ENCODE measurements around the gene PCSK9. TPM values are rescaled to one million over a fixed set of nuclear protein-coding genes. Genes with fewer than 3 reads are reported as not detected.

PCSK9 gene
- total RNA-seq, 3 donors from 2014 or later = 3.6 to 14.1 (median 9.2) TPM

GRCh38 chr1:55050283-55050682, 10.9 kb downstream of the PCSK9 start:
- ATAC-seq (no peak), DNase-seq (no peak)
- TF ChIP-seq CTCF (IDR thresholded peaks at IDR 0.05) = no peak
- Histone ChIP-seq H3K36me3 (ENCODE audit: low read depth) (no peaks in the 10 kb centered on the region), H3K9me3 (no peaks in the 10 kb centered on the region), H3K4me3 (no peak overlapping the region), H3K4me1 (ENCODE audit: low read depth) (no peaks in the 10 kb centered on the region)
- intact Hi-C loops (cut with DNase I, micrococcal nuclease) = no loop called here

DNA sequence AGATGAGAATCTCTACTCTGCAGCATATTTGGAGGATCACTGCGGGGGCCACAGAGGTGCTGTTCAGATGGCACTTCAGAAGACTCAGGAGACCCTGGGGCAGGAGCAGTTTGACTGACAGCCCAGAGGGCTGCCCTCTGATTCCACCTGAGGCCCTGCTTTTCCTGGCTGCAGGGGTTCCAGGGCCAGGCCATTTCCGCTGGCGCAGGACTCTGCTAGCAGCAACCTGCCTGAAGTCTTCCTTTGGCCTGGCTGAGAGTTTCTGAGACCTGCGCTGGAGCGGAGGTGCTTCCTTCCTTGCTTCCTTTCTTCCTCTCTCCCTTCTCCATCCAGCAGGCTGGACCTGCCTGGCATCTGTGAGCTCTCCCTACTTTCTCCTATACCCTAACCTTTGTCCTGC, 11.8 kb downstream of the PCSK9 start:
- Histone ChIP-seq H3K4me1 (ENCODE audit: low read depth) (no peaks in the 10 kb centered on the region), H3K36me3 (ENCODE audit: low read depth) (no peaks in the 10 kb centered on the region), H3K9me3 (no peaks in the 10 kb centered on the region), H3K4me3 (no peak overlapping the region)
- intact Hi-C loops (cut with DNase I, micrococcal nuclease) = no loop called here
- no peak for TF ChIP-seq CTCF (IDR thresholded peaks at IDR 0.05)
- no peak for ATAC-seq
- DNase-seq = no peak

GRCh38 chr1:55051621-55052020, 12.3 kb downstream of the PCSK9 start:
- ATAC-seq (no peak), DNase-seq (no peak)
- no peaks in the 10 kb centered on the region for H3K36me3 ChIP-seq (ENCODE audit: low read depth)
- no peak overlapping the region for H3K4me3 ChIP-seq
- intact Hi-C loops (cut with DNase I, micrococcal nuclease) = no loop called here
- no peaks in the 10 kb centered on the region for H3K4me1 ChIP-seq (ENCODE audit: low read depth)
- H3K9me3 ChIP-seq = no peaks in the 10 kb centered on the region
- no peak for TF ChIP-seq CTCF (IDR thresholded peaks at IDR 0.05)

- Histone ChIP-seq H3K4me3 (no peak overlapping the region), H3K4me1 (ENCODE audit: low read depth) (no peaks in the 10 kb centered on the region), H3K36me3 (ENCODE audit: low read depth) (no peaks in the 10 kb centered on the region), H3K9me3 (no peaks in the 10 kb centered on the region)
- ATAC-seq (no peak), DNase-seq (no peak)
- intact Hi-C loops (cut with DNase I, micrococcal nuclease) = no loop called here
- no peak for TF ChIP-seq CTCF (IDR thresholded peaks at IDR 0.05)
Observed at GRCh38 chr1:55052221-55053142, 13.1 kb downstream of the PCSK9 start.

DNA sequence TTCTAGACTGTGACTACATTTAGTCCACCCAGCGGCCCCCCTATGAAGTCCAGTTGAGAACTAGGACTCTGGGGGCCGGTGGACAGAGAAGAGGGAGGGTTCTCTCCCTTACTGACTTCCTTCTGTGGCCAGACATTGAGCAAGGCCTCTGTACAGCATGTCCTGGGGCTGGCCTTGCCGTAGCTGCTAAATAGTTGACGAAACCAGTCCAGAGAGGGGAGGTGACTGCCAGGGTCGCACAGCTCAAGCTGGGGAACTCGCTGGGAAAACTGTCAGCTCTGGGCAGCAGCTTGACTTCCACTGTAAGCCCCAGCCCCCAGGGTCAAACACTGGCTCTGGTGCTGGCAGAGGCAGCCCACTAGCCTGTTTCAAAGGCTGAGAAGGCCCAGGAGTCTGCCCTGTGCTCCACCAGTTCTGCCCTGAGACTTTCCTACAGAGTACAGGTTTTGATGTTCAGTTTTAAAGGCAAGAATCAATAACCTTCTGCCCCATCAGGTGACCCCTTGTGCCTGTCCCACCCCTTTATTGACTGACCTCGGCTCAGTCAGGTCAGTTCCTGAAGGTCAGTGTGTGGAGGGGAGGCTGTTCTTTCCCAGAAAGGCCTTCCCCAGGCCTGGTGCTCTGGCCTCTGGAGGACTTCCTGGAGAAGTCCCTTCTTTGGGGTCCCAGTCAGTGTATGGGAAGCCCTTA, 14.1 kb downstream of the PCSK9 start:
- H3K9me3 ChIP-seq = no peaks in the 10 kb centered on the region
- intact Hi-C loops (cut with DNase I, micrococcal nuclease) = no loop called here
- ATAC-seq (no peak), DNase-seq (no peak)
- H3K36me3 ChIP-seq (ENCODE audit: low read depth) = no peaks in the 10 kb centered on the region
- no peak for TF ChIP-seq CTCF (IDR thresholded peaks at IDR 0.05)
- H3K4me1 ChIP-seq (ENCODE audit: low read depth) = no peaks in the 10 kb centered on the region
- no peak overlapping the region for H3K4me3 ChIP-seq
